Muscle of leg (tissue), 16 donors: ENCODE results near the gene ITLN1. TPM values are rescaled to one million over a fixed set of nuclear protein-coding genes. Genes with fewer than 3 reads are reported as not detected.
"Not testable (repeated sequence)": the region's sequence is repeated elsewhere in the genome, so short reads cannot be mapped to it uniquely, and the experiment has no call there.

Experiments used
- DNase-seq: peaks from one replicate; pipeline ENCODE4 v3.0.0; 2013
- H3K27ac ChIP-seq: one replicate; pipeline ENCODE4 v1.5.1; 2013; ENCODE audit warnings: mild to moderate bottlenecking, low read length, control low read depth
- H3K27me3 ChIP-seq: one replicate; pipeline ENCODE4 v1.6.1; 2013; ENCODE audit warnings: low read length; ENCODE audit not compliant: control insufficient read depth, insufficient read depth
- H3K36me3 ChIP-seq: one replicate; pipeline ENCODE4 v1.6.1; 2013; ENCODE audit warnings: low read length; ENCODE audit not compliant: control insufficient read depth, insufficient read depth
- H3K4me1 ChIP-seq: one replicate; pipeline ENCODE4 v1.6.1; 2013; ENCODE audit warnings: low read length; ENCODE audit not compliant: control insufficient read depth, insufficient read depth
- H3K4me3 ChIP-seq: one replicate; pipeline ENCODE4 v1.5.1; 2013; ENCODE audit warnings: low read length, control low read depth
- H3K9me3 ChIP-seq: replicated peaks from 2 replicates; pipeline ENCODE4 v1.6.1; 2013; ENCODE audit warnings: low read depth, low read length; ENCODE audit not compliant: control insufficient read depth
- WGBS: methylation state at CpG from one replicate; pipeline ENCODE4 v1.1.5; 2013; ENCODE audit warnings: missing lambda C conversion rate; ENCODE audit not compliant: insufficient coverage; 5-methylcytosine and 5-hydroxymethylcytosine counted together
- long read RNA-seq, 11 donors: transcript quantifications; one replicate each; lab custom pipeline, GENCODE V29; 2026
- polyA plus RNA-seq, 8 donors: library from polyadenylated mRNA; unstranded; fragments of 120-200 nt; gene quantifications; one replicate each; pipeline versions ENCODE4 v1.2.1 to v1.2.3, GENCODE V29; 2013; ENCODE audit warnings: inconsistent platforms in 1 of 8, low replicate concordance in 1 of 8; ENCODE audit not compliant: insufficient read length in 8 of 8, insufficient read depth in 1 of 8
- total RNA-seq: library from RNA; stranded (reverse); fragments of 120-200 nt; gene quantifications from one replicate; pipeline ENCODE4 v1.2.4, GENCODE V29; 2013

The ITLN1 gene
- 0.13 TPM for total RNA-seq
- polyA plus RNA-seq = 1 to 10 TPM in 2 of 8 donors, under 1 TPM in 4, not detected in 2; 0.19 to 8.6 (median 0.37) TPM
- long read RNA-seq, donor 1 = 0 reads
- long read RNA-seq, donor 2 = 0 reads
- long read RNA-seq, donor 3 = 0 reads
- long read RNA-seq, donor 4 = 0 reads
- long read RNA-seq, donor 5 = 0 reads
- long read RNA-seq, donor 6 = 0 reads
- long read RNA-seq, donor 7 = 0 reads
- long read RNA-seq, donor 8 = 0 reads
- long read RNA-seq, donor 9 = 0 reads
- long read RNA-seq, donor 10 = 0 reads
- long read RNA-seq, donor 11 = 0 reads

DNA sequence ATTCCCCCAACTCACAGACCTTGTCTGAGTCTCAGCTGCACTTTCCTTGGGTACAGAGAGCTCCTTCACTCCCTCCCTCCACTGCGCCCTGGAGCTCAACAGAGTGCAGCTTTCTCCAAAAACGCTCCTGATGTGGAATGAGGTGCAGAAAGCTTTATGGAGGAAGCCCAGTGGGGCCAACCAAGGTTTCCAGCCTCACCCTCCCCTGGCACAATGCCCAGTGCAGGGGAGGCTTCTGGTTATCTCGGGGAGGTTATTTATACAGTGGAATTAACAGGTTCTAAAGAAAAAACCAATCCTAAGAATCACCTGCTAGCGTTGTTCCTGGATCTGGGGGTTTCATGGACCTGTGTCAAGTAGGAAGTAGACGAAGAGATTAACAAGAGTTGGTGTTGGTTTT, at the start of gene ITLN1:
ITLN1 (minus strand) TSS at position 139 of the 400 bp plus-strand sequence. CDS start 303 bp downstream, outside the sequence.
- DNase-seq = no peak

GRCh38 chr1:160933305-160933704, 48.3 kb upstream of the ITLN1 start:
- not testable (repeated sequence) for H3K36me3 ChIP-seq, H3K4me3 ChIP-seq, H3K9me3 ChIP-seq, H3K27me3 ChIP-seq, H3K27ac ChIP-seq, DNase-seq, H3K4me1 ChIP-seq
- WGBS = 97% methylated on average over 18 of the region's 31 CpGs

More for the DNA sequence above, at the start of gene ITLN1:
- H3K4me1 ChIP-seq = no peaks in the 10 kb centered on the region
- H3K4me3 ChIP-seq = no peak within 1 kb of the TSS
- no peaks in the 10 kb centered on the region for H3K27me3 ChIP-seq
- no peaks in the 10 kb centered on the region for H3K36me3 ChIP-seq
- no peak within 1 kb of the TSS for H3K27ac ChIP-seq
- WGBS = no CpG with 5 or more reads among the region's 5 CpGs
- no peaks in the 10 kb centered on the region for H3K9me3 ChIP-seq

DNA sequence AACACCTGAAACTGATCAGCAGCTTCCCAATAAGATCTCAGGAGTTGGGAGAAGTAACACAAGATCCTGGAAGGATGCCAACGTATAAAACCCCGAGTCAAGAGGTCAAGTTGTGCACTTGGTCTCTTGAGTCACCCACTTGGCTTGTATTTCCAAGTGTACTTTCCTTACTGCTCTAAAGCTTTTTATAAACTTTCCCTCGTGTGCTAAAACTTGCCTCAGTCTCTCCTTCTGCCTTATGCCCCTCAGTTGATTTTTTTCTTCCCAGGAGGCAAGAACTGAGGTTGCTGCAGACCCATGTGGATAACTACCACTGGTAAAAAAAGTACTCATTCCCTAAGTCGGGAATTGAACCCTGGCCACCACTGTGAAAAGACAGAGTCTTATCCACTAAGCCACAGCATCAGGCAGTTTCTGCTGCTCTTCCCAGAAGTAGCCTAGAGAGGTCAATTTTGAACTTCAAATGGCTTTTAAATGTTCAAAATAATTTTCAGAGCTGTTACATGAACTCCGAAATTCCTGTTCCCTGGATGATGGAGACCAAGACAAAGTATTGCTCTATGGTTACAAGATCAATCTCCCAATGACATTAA, 40.8 kb upstream of the ITLN1 start:
- DNase-seq = no peak
- H3K36me3 ChIP-seq = no peaks in the 10 kb centered on the region
- no peak overlapping the region for H3K4me3 ChIP-seq
- WGBS = 34% methylated on average over 4 of the region's 5 CpGs
- H3K27ac ChIP-seq = no peak overlapping the region
- H3K27me3 ChIP-seq = no peaks in the 10 kb centered on the region
- H3K4me1 ChIP-seq = no peaks in the 10 kb centered on the region
- peaks cover 8% of the 10 kb centered on the region for H3K9me3 ChIP-seq

GRCh38 chr1:160924791-160925651, 40.0 kb upstream of the ITLN1 start:
- DNase-seq = no peak
- Histone ChIP-seq H3K27ac (no peak overlapping the region), H3K4me1 (no peaks in the 10 kb centered on the region), H3K9me3 (peaks cover 8% of the 10 kb centered on the region), H3K4me3 (no peak overlapping the region), H3K36me3 (no peaks in the 10 kb centered on the region), H3K27me3 (no peaks in the 10 kb centered on the region)
- 93% methylated on average over 3 of the region's 7 CpGs for WGBS

GRCh38 chr1:160916666-160917065, 31.7 kb upstream of the ITLN1 start:
- Histone ChIP-seq H3K4me3 (no peak overlapping the region), H3K9me3 (no peaks in the 10 kb centered on the region), H3K4me1 (no peaks in the 10 kb centered on the region), H3K27ac (no peak overlapping the region), H3K36me3 (no peaks in the 10 kb centered on the region), H3K27me3 (no peaks in the 10 kb centered on the region)
- no peak for DNase-seq
- no CpG with 5 or more reads among the region's 2 CpGs for WGBS

DNA sequence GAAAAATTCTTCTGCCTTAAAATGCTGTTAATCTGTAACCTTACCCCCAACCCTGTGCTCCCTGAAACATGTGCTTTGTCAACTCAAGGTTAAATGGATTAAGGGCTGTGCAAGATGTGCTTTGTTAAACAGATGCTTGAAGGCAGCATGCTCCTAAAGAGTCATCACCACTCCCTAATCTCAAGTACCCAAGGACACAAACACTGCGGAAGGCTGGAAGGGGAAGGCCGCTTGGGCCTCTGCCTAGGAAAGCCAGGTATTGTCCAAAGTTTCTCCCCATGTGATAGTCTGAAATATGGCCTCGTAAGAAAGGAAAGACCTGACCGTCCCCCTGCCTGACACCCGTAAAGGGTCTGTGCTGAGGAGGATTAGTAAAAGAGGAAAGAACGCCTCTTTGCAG, 28.2 kb upstream of the ITLN1 start:
- not testable (repeated sequence) for H3K36me3 ChIP-seq, H3K9me3 ChIP-seq, H3K4me1 ChIP-seq, H3K4me3 ChIP-seq, DNase-seq, H3K27ac ChIP-seq, H3K27me3 ChIP-seq
- WGBS = 52% methylated on average over 2 of the region's 6 CpGs

GRCh38 chr1:160911925-160912324, 26.9 kb upstream of the ITLN1 start:
- H3K27ac ChIP-seq = no peak overlapping the region
- H3K9me3 ChIP-seq = no peaks in the 10 kb centered on the region
- no peaks in the 10 kb centered on the region for H3K4me1 ChIP-seq
- H3K4me3 ChIP-seq = no peak overlapping the region
- no peaks in the 10 kb centered on the region for H3K27me3 ChIP-seq
- DNase-seq = no peak
- H3K36me3 ChIP-seq = no peaks in the 10 kb centered on the region
- 71% methylated on average over 1 of the region's 2 CpGs for WGBS

DNA sequence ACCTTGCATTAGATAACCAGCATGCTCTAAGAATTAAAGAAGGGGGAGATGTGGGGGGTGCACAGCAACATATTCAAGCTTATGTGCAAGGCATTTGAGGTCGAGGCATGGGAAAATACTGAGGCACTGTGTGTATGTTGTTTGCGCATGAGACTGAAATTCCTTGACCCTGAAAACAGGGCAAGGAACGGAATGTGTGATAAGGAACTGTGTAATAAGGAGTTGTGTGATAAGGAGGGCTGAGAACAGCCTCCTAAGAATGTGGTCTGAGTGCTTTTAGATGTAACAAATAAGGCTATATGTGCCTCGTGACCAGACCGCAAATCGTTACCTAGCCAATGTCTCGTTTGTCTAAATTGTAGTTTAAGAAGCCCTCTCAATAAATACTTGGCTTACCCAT, 26.5 kb upstream of the ITLN1 start:
- H3K4me3 ChIP-seq = no peak overlapping the region
- no peaks in the 10 kb centered on the region for H3K4me1 ChIP-seq
- H3K27me3 ChIP-seq = no peaks in the 10 kb centered on the region
- WGBS = 61% methylated on average over 7 of the region's 7 CpGs
- no peaks in the 10 kb centered on the region for H3K36me3 ChIP-seq
- H3K27ac ChIP-seq = no peak overlapping the region
- H3K9me3 ChIP-seq = no peaks in the 10 kb centered on the region
- DNase-seq = no peak

GRCh38 chr1:160910170-160910750, 25.3 kb upstream of the ITLN1 start:
- no peaks in the 10 kb centered on the region for H3K36me3 ChIP-seq
- no peaks in the 10 kb centered on the region for H3K4me1 ChIP-seq
- H3K27ac ChIP-seq = no peak overlapping the region
- no peak for DNase-seq
- WGBS = no CpG with 5 or more reads among the region's 6 CpGs
- H3K27me3 ChIP-seq = no peaks in the 10 kb centered on the region
- no peaks in the 10 kb centered on the region for H3K9me3 ChIP-seq
- H3K4me3 ChIP-seq = no peak overlapping the region

DNA sequence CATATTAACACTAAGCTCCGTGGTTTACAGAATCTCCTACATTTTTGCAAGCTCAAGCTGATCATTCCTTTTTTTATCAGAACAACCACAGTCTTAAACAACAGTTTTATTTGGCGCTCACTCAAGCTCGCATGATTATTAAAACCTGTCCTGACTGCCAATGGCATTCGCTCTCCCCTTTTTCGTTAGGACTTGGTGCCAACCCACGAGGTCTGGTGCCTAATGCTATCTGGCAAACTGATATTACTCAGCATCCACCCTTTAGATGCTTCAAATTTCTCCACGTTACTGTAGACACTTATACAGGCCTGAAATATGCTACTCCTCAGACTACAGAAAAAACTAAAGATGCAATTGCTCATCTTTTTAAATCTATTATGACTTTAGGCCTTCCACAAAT, 23.0 kb upstream of the ITLN1 start:
- WGBS = 74% methylated on average over 7 of the region's 7 CpGs
- H3K4me3 ChIP-seq = no peak overlapping the region
- no peak for DNase-seq

More for the DNA sequence above, 23.0 kb upstream of the ITLN1 start:
- Histone ChIP-seq H3K9me3 (no peaks in the 10 kb centered on the region), H3K4me1 (no peaks in the 10 kb centered on the region), H3K36me3 (no peaks in the 10 kb centered on the region), H3K27ac (no peak overlapping the region), H3K27me3 (no peaks in the 10 kb centered on the region)
